HepG2 (cell line): Measurements from ENCODE around the gene POU5F1.

Experiments used
- AFF4 ChIP-seq: sonication (generic); formaldehyde crosslinking; IDR thresholded peaks from 2 replicates; pipeline ENCODE4 v1.4.0; 2020; ENCODE audit warnings: missing genetic modification reagents
- TCF7L2 ChIP-seq: IDR thresholded peaks from 2 replicates; pipeline ENCODE4 v1.6.1; 2011; ENCODE audit warnings: mild to moderate bottlenecking, low read depth, low read length, moderate library complexity
- UBTF ChIP-seq: sonication (generic); formaldehyde crosslinking; IDR thresholded peaks from 2 replicates; pipeline ENCODE4 v1.4.0; 2020; ENCODE audit warnings: mild to moderate bottlenecking, missing genetic modification reagents

- TF ChIP-seq AFF4 (no peak), UBTF (CRISPR knock-in tag) (no peak), TCF7L2 (no peak)
These were observed 37.7 kb downstream of the POU5F1 start for GRCh38 chr6:31132806-31133205.
